Activated T-helper 1 cell treated with Interleukin-2 at 50 U/mL for 16 hours (primary cell): ENCODE results near the gene TNFRSF1B.
A peak's percentile ranks its signal among the peaks of the same experiment; 100 is the strongest.

Source experiments
- DNase-seq: peaks from one replicate; pipeline ENCODE4 v3.0.0-alpha.2; 2020; ENCODE audit warnings: low read depth

TNFRSF1B gene

GRCh38 chr1:12176298-12177118, 9.7 kb downstream of the TNFRSF1B start:
- DNase-seq: no peak

GRCh38 chr1:12177156-12177998, 10.6 kb downstream of the TNFRSF1B start:
- DNase-seq: no peak

- DNase-seq: peak; percentile 87
These were observed 11.2 kb downstream of the TNFRSF1B start for GRCh38 chr1:12177999-12178441.

GRCh38 chr1:12178511-12178910, 11.7 kb downstream of the TNFRSF1B start:
- no peak for DNase-seq

- peak; percentile 77 for DNase-seq
These were observed 12.3 kb downstream of the TNFRSF1B start for GRCh38 chr1:12179111-12179519.

- DNase-seq: no peak
These were observed 12.9 kb downstream of the TNFRSF1B start for GRCh38 chr1:12179676-12180075.

- no peak for DNase-seq
These were observed 13.5 kb downstream of the TNFRSF1B start for GRCh38 chr1:12180315-12180714.

- no peak for DNase-seq
These were observed 14.1 kb downstream of the TNFRSF1B start for GRCh38 chr1:12180903-12181302.

GRCh38 chr1:12181568-12181967, 14.8 kb downstream of the TNFRSF1B start:
- no peak for DNase-seq

- no peak for DNase-seq
These were observed 15.7 kb downstream of the TNFRSF1B start for GRCh38 chr1:12182410-12182984.

GRCh38 chr1:12183095-12183794, 16.5 kb downstream of the TNFRSF1B start:
- DNase-seq: no peak

- DNase-seq: no peak
These were observed 17.4 kb downstream of the TNFRSF1B start for GRCh38 chr1:12184008-12184681.

- DNase-seq: no peak
These were observed 18.5 kb downstream of the TNFRSF1B start for GRCh38 chr1:12185036-12185917.

- DNase-seq: no peak
These were observed 19.3 kb downstream of the TNFRSF1B start for GRCh38 chr1:12185918-12186678.

- DNase-seq: no peak
These were observed 19.8 kb downstream of the TNFRSF1B start for GRCh38 chr1:12186679-12186985.

- no peak for DNase-seq
These were observed 21.3 kb downstream of the TNFRSF1B start for GRCh38 chr1:12188115-12188514.

- no peak for DNase-seq
These were observed 22.0 kb downstream of the TNFRSF1B start for GRCh38 chr1:12188657-12189327.

GRCh38 chr1:12189328-12189682, 22.5 kb downstream of the TNFRSF1B start:
- no peak for DNase-seq

GRCh38 chr1:12191242-12192032, 24.6 kb downstream of the TNFRSF1B start:
- no peak for DNase-seq
